NCI-H187 (cell line): Measurements from ENCODE around the gene DIAPH2.

ENCODE experiments used
- DNase-seq, 2 experiments: peaks; one replicate each; lab custom pipeline; 2025; lab: John Stamatoyannopoulos, UW

Gene DIAPH2

DNA sequence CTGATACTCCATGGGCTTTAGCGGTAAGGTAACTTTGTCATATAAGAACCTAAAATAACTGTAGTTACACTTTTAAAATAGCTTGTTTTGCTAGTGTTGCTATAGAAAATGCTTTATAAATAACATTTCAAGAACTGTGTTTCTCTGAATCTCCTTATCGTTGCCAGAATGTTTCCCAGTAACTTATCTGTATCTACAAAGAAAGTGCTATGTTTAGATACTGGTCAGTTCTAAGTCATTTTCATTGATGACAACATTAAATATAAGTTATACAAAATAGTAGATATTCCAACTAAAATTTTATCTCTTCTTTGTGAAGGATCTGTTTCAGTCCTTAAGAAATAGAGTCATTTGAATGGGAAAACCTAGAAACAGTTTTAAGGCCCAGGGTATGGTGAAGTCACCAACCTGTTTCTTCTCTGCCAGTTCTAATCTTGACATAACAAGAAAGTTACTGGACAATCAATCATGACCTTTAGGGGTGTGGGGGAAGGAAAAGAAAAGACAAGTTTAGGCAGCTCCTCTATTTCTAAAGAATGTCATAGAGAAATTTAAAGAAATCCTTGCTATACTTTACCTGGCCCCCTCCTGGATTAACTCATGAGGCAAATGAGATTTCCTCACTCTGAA lies 625.0 kb downstream of the DIAPH2 start:
- no peak for DNase-seq

DNA sequence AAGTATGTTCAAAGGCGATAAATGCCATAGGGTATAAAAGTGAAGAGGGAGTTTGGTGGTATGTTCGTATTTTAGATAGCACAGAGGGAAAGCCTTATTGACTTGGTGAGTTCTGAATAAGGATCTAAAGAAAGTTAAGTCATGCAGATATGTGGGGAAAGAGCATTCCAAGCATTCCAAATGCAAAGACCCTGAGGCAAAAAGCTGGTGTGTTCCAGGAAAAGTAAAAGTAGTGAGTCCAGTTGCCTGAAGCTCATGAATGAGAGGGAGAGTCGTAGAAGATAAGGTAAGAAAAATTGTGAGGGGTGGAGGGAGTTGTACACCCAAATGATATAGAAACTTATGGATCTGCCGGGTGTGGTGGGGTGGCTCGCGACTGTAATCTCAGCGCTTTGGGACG lies 625.7 kb downstream of the DIAPH2 start:
- no peak for DNase-seq

GRCh38 chrX:97311066-97311778 lies 626.6 kb downstream of the DIAPH2 start:
- no peak for DNase-seq

DNA sequence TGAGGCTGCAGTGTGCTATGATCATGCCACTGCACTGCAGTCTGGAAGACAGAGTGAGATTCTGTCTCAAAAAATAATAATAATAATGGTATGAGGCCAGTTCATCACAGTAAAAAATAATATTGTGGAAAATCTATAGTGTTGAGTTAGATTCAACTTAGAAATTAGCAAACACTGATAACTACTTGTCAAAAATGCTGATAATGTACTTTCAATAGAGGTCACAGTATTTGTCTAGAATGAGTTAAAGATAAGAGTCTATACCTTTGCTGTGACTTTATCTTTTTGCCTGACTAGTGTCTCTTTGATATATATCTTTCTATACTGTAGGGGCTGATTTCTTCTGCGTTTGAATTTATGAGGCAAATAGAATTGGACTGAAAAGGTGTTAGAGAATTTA lies 629.7 kb downstream of the DIAPH2 start:
- no peak for DNase-seq

DNA sequence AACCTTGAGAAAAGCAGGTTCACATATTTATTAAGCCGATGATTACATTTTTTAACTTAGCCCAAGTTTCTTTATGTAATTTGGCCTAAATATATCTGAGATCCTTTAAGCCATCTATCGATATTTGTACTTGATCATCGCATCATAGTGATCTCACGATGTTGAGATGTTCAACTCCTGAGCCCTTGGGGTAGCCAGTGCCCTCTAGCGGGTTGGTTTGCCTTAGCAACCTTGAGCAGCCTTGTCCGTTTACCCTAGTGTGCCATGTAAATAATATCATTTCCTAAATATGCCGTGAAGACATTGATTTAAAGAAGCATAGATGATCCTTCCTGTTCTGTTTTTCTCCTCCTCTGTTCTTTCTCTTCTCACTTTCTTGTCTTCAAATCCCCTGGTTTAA lies 631.3 kb downstream of the DIAPH2 start:
- DNase-seq, result no peak

DNA sequence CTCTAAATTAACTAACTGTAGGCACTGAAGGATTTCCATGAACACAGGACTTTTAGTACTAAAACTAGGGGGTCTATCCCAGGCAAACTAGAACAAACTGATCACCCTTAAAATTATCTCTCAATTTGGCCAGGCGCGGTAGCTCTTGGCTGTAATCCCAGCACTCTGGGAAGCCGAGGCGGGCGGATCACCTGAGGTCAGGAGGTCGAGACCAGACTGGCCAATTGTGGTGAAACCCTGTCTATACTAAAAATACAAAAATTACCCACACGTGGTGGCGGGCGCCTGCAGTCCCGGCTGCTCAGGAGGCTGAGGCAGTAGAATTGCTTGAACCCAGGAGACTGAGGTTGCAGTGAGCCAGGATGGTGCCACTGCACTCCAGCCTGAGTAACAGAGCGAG lies 635.7 kb downstream of the DIAPH2 start:
- DNase-seq, result no peak

DNA sequence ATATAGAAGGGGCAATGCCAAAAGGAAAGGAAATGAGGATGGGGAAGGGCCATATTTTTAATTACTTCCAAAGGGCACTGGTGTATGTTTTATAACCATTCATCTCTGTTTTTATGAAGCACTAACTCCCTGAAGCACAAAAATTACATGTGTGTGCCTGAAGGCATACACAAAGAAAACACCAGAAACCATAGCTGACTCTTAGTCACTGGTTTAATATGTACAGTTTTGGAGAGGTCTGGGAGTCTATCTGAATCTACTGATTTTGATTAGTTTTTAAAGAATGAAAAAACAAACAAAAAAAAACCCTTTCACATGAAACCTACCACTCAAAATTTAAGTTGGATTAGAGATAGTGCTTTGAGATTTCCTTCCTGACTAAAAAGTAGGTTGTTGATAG lies 637.8 kb downstream of the DIAPH2 start:
- no peak for DNase-seq

GRCh38 chrX:97326456-97326855 lies 641.8 kb downstream of the DIAPH2 start:
- DNase-seq, result no peak

DNA sequence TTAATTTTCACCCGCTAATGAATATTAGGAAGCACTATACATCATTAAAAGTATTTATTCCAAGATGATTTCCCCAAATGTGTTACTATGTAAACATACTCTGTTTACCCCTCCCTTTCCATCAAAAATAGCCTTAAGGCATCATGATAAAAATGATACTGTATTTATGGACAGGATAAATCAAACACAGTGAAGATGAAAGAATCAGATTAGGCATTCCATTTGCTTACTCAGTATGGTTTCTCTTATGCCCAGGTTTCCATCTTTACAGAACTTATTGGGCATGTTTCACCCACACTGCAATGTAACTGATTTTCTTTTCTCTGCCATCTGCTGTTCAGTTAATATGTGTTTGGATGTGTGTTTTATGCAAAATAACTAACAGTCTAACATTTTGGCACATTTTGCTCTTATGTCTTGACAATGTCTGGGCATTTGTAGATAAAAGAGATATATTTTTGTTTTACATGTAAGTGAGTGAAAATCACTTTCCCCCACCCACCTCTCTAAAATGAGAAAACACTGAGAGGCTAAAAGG lies 644.3 kb downstream of the DIAPH2 start:
- DNase-seq, result no peak

DNA sequence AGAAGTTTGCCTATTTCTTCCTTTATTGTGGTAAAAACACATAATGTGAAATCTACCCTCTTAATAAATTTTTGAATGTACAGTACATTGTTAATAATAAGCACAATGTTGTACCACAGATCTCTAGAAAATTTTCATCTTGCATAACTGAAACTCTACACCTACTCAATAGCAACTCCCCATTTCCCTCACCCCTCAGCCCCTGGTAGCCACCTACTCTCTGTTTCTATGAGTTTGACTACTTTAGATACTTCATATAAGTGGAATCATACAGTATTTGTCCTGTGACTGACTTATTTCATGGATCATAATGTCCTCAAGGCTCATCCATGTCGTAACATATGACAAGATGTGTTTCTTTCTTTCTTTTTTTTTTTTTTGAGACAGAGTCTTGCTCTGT lies 645.5 kb downstream of the DIAPH2 start:
- no peak for DNase-seq

DNA sequence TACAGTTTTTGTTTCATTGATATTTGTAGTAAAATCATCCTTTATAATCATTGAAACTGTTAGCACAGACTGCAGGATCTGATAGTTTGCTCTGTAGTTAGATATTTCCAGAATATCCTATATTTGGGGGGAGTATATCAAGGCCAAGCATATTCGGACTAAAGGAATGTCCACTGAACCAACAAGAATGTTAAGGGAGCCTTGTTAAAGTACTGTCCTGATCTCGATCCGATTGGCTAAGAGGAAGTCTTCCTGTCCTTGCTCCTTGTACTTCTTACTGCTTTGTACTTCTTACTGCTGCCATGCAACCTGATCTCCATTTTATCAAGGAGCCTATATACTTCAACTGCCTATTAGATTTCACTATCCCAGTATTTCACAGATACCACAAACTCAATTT lies 648.3 kb downstream of the DIAPH2 start:
- no peak for DNase-seq

DNA sequence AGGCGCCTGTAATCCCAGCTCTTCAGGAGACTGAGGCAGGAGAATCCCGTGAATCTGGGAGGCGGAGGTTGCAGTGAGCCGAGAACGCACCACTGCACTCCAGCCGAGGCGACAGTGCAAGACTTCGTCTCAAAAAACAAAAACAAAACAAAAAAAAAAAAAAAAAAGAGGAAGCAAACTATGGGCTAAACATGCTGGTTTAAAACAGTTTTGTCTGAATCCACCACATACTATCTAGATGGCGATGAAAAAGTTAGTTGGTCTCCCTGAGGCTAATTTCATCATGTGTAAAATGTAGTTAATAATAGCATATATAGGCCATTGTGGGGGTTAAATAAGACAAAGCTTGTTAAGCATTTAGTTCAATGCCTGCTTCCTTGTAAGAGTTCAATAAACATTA lies 650.2 kb downstream of the DIAPH2 start:
- no peak for DNase-seq

DNA sequence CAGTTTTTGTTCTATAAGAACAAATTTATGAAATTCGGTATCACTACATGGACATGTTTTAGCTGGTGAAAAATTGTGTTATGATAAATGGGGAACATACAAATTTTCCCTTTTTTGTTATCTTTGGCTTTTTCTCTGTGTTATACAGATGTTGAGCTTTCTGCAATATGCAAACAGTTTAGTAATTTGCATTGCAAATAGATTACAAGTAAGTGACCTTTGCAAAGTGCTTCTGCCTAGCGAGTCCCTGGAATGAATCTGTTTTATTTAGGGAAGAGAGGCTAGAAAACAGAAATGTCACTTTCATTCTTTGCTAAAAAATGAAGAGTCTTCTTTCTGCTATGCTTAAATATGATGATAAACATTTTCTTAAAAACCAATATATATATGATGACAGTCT lies 660.1 kb downstream of the DIAPH2 start:
- DNase-seq, result no peak

DNA sequence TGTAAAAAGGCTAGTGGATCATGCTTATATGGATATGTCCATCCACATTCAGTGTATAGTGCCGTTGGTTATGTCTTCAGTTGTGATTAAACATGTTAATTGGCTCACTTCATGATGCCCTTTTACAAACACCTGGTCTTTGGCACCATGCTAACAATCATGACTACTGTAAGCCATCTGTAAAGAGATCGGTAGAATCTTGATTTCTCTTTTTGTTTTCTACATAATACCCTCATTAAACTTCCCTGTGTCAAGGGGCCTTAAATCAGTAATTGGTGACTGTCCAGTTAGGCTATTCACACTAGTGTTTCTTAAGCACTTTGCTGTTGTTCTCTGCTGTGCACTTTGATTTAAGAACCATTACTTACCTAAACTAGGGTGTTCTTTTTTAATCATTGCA lies 674.3 kb downstream of the DIAPH2 start:
- no peak for DNase-seq

- no peak for DNase-seq
Observed at GRCh38 chrX:97363843-97364242, 679.2 kb downstream of the DIAPH2 start.

DNA sequence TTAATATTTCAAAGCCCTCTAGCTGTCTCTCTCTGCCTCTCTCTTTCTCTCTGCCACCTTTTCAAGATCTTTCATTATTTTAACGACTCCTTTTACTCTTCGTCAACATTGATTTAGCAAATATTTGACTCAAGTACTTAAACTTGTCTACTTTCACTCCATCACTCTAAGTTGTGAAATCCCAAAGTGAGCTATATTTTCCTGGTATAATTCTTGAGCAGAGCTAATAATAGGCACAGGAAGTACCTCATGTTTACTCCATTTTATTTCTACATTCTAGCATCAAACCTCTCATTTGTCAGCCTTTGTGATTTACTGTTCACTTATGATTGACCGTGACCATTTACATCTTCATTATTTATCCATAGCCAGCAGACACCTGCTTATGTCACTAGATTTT lies 681.6 kb downstream of the DIAPH2 start:
- DNase-seq, result no peak

- DNase-seq, result no peak
Observed at GRCh38 chrX:97367125-97367524, 682.5 kb downstream of the DIAPH2 start.

DNA sequence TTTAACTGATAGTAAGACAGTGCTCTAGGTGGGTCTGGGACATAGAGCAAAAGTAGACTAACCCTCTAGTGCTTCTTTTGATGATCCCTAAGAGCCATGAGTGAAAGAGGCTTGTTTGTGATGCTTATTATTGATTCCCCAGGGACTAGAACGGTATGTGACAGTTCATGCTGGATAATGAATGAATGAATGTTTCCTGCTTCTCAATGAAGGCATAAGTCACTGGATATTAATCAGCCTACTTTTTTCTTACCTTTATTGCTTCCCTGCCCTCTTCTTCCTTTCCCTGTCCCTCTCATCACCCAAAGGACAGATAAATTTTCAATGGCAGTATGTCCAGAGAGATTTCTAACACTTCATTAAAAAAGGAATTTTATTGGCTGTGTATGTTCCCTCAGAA lies 685.3 kb downstream of the DIAPH2 start:
- no peak for DNase-seq

DNA sequence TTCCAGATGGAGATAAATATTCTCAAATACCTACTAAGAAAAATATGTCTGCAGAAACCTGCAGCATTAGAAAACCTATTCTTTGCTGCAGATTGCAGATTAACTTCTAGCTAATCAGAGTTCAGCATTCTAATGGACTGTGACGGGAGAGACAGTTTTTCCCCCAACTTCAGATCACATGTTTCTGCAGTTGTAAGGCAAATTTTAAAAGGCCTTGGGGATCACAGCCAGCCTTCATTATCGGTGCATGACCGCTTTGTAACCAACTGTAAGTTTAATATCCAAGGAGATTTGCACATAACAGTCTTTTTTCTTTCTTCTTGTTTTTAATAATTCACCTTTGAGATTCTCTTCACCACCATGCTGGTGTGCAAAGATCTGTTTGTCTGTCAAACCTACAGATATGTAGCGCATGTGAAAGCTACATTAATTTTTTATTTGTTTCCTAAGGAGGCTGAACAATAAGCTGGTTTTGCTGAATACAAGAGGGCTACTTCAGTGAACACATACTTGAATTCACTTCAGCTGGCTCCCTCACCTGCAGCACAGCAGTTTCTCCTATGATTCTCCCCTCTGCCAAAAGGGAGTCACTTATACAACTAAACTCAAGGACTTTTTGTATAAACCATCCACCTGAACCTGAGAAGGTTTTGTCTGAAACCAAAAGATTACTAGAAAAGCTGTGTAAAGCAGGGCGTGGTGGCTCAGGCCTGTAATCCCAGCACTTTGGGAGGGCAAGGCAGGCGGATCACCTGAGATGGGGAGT lies 687.5 kb downstream of the DIAPH2 start:
- no peak for DNase-seq

DNA sequence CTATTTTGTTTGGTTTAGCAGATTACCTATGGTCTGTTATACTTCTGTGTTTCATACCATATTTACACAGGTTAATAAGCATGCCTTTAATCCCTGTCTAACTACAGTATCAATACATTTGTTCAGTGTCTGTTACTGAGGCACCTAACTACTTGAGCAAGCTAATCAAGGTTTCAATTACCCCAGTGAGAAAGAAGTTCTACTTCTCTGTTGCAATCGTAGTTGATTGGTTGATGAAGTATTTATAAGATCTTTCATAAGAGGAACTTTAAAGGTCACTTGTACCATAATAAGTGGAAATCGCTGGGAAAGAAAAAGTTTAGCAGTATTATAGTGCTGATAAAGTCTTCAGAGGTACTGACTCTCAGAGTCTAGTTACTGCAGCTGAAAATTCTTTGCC lies 689.6 kb downstream of the DIAPH2 start:
- DNase-seq, result no peak

DNA sequence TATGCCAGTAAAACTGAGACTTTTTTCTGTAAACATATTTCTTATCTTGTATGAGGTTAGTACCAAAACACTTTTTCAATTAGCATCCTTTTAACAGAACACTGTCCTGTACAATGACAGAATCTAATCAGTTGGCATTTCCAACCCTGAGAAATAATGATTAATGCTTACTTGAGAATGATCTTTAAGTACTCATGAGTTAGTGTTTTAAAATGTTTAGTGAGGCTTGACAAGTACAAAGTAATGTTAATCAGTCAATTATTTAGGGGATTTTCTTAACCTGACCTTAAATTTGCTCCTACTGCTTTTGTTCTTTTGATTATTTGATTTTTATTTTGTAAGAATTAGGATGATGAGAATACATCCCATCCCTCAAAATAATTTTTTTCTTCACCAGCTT lies 695.6 kb downstream of the DIAPH2 start:
- no peak for DNase-seq

DNA sequence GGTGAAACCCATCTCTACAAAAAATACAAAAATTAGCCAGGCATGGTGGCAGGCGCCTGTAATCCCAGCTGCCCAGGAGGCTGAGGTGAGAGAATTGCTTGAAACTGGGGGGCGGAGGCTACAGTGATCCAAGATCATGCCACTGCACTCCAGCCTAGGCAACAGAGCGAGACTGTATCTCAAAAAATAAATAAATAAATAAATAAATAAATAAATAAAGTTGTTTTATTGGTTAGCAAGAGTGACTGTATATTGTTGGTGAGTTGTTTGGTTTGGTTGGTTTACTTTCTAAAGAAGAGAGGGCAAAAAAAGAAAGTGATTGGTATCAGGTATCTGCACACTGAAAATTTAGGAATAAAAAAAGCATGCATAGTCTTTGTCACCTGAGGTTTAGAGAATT lies 700.0 kb downstream of the DIAPH2 start:
- no peak for DNase-seq

GRCh38 chrX:97387004-97387403 lies 702.4 kb downstream of the DIAPH2 start:
- DNase-seq, result no peak
